Measurements from ENCODE around the gene MEP1A.

DNA sequence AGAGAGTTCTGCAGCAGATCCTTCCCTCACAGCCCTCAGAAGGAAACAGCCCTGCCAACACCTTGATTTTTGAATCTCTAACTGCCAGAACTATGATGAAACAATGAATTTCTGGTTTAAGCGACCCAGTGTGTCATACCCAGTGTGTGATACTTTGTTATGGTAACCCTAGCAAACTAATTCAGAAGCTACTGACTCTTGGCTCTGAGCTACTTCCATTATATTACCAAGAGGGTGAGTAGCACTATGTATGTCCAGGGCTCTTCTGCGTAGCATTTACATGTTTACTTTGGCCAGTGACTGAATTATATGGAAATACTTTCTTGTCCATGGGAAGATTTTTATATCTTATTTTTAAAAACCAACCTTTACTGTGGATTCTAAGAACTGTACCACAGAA is 29.7 kb upstream of the MEP1A start:
- TF ChIP-seq, protein P1, sequence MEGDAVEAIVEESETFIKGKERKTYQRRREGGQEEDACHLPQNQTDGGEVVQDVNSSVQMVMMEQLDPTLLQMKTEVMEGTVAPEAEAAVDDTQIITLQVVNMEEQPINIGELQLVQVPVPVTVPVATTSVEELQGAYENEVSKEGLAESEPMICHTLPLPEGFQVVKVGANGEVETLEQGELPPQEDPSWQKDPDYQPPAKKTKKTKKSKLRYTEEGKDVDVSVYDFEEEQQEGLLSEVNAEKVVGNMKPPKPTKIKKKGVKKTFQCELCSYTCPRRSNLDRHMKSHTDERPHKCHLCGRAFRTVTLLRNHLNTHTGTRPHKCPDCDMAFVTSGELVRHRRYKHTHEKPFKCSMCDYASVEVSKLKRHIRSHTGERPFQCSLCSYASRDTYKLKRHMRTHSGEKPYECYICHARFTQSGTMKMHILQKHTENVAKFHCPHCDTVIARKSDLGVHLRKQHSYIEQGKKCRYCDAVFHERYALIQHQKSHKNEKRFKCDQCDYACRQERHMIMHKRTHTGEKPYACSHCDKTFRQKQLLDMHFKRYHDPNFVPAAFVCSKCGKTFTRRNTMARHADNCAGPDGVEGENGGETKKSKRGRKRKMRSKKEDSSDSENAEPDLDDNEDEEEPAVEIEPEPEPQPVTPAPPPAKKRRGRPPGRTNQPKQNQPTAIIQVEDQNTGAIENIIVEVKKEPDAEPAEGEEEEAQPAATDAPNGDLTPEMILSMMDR (IDR thresholded peaks at IDR 0.05), result no peak
- TF ChIP-seq POLR2A (IDR thresholded peaks at IDR 0.05), result no peak

Data from right lobe of liver (tissue), 4 donors.